Smooth muscle cell (in vitro differentiated cells): Measurements from ENCODE around the gene RREB1. TPM values are rescaled to one million over a fixed set of nuclear protein-coding genes. Genes with fewer than 3 reads are reported as not detected.

Experiments used
- DNase-seq: peaks from one replicate; lab custom pipeline; 2025; ENCODE audit not compliant: unreplicated experiment; lab: John Stamatoyannopoulos, UW
- H2AFZ ChIP-seq: fragments of 200-600 bp; sonication (generic); 2 replicates; pipeline ENCODE4 v1.6.0; 2016; ENCODE audit warnings: antibody characterized with exemption, low read depth, mild to moderate bottlenecking
- H3F3A ChIP-seq: fragments of 200-600 bp; sonication (generic); 2 replicates; pipeline ENCODE4 v1.6.0; 2017; ENCODE audit warnings: antibody characterized with exemption, low read depth
- H3K27ac ChIP-seq: fragments of 200-600 bp; sonication (generic); 2 replicates; pipeline ENCODE4 v1.5.1; 2016; ENCODE audit warnings: low read depth, mild to moderate bottlenecking
- H3K27me3 ChIP-seq: fragments of 200-600 bp; sonication (generic); 2 replicates; pipeline ENCODE4 v1.6.1; 2016; ENCODE audit warnings: low read depth, mild to moderate bottlenecking
- H3K36me3 ChIP-seq: fragments of 200-600 bp; sonication (generic); 2 replicates; pipeline ENCODE4 v1.5.1; 2016; ENCODE audit warnings: low read depth
- H3K4me1 ChIP-seq: fragments of 200-600 bp; sonication (generic); 2 replicates; pipeline ENCODE4 v1.5.1; 2016; ENCODE audit warnings: low read depth
- H3K4me2 ChIP-seq: fragments of 200-600 bp; sonication (generic); 2 replicates; pipeline ENCODE4 v1.6.0; 2016; ENCODE audit warnings: mild to moderate bottlenecking
- H3K4me3 ChIP-seq: fragments of 200-600 bp; sonication (generic); 2 replicates; pipeline ENCODE4 v1.5.1; 2016; ENCODE audit warnings: mild to moderate bottlenecking
- H3K79me2 ChIP-seq: fragments of 200-600 bp; sonication (generic); 2 replicates; pipeline ENCODE4 v1.6.0; 2016; ENCODE audit warnings: low read depth, mild to moderate bottlenecking
- H3K9ac ChIP-seq: fragments of 200-600 bp; sonication (generic); 2 replicates; pipeline ENCODE4 v1.6.0; 2016; ENCODE audit warnings: low read depth
- H3K9me3 ChIP-seq: fragments of 200-600 bp; sonication (generic); replicated peaks from 2 replicates; pipeline ENCODE4 v1.5.1; 2016; ENCODE audit warnings: low read depth
- H4K20me1 ChIP-seq: fragments of 200-600 bp; sonication (generic); 2 replicates; pipeline ENCODE4 v1.6.0; 2016; ENCODE audit warnings: low read depth
- CTCF ChIP-seq: fragments of 200-600 bp; sonication (generic); IDR thresholded peaks from 2 replicates; pipeline ENCODE4 v1.5.1; 2017; ENCODE audit warnings: borderline replicate concordance, mild to moderate bottlenecking, antibody characterized with exemption; ENCODE audit not compliant: insufficient read depth, poor library complexity, severe bottlenecking
- WGBS: methylation state at CpG from one replicate; pipeline ENCODE4 v1.1.7; 2016; ENCODE audit warnings: low lambda C conversion rate; 5-methylcytosine and 5-hydroxymethylcytosine counted together
- polyA plus RNA-seq: library from polyadenylated mRNA; unstranded; fragments of >200 nt; fragmentation: Nextera tagmentation; extraction: Ambion mirVana; gene quantifications from 2 replicates; pipeline ENCODE4 v1.2.1, GENCODE V29; 2016
- total RNA-seq: library from RNA; depleted of rRNA; stranded (reverse); fragments of >200 nt; gene quantifications from 2 replicates; pipeline ENCODE4 v1.2.3, GENCODE V29; 2014

The RREB1 gene
- total and polyA plus RNA-seq, 2 experiments from 2014 or later: 13.2 to 26.1 TPM

- no peak overlapping the region for H2AFZ ChIP-seq
- no peak for DNase-seq
- peaks cover 63% of the 10 kb centered on the region for H4K20me1 ChIP-seq
- no peaks in the 10 kb centered on the region for H3K4me1 ChIP-seq
- no peak overlapping the region for H3K4me3 ChIP-seq
- peaks cover 22% of the 10 kb centered on the region for H3K79me2 ChIP-seq
- H3K36me3 ChIP-seq: peaks cover 17% of the 10 kb centered on the region
- H3K27me3 ChIP-seq: no peaks in the 10 kb centered on the region
- H3K9me3 ChIP-seq: no peaks in the 10 kb centered on the region
- WGBS: 98% methylated on average over 2 of the region's 2 CpGs
- H3K4me2 ChIP-seq: no peak overlapping the region
- H3K9ac ChIP-seq: no peak overlapping the region
- no peak for TF ChIP-seq CTCF
- no peaks in the 10 kb centered on the region for H3F3A ChIP-seq
- H3K27ac ChIP-seq: no peak overlapping the region
These were observed 83.0 kb downstream of the RREB1 start for GRCh38 chr6:7190791-7191190.

GRCh38 chr6:7193122-7193521, 85.4 kb downstream of the RREB1 start:
- no peak overlapping the region for H3K27ac ChIP-seq
- WGBS: 100% methylated on average over 2 of the region's 2 CpGs
- H3K27me3 ChIP-seq: no peaks in the 10 kb centered on the region
- H3K4me1 ChIP-seq: no peaks in the 10 kb centered on the region
- H2AFZ ChIP-seq: no peak overlapping the region
- TF ChIP-seq CTCF: no peak
- DNase-seq: no peak
- H3F3A ChIP-seq: no peaks in the 10 kb centered on the region
- H4K20me1 ChIP-seq: peaks cover 63% of the 10 kb centered on the region
- H3K9me3 ChIP-seq: no peaks in the 10 kb centered on the region
- no peak overlapping the region for H3K9ac ChIP-seq
- H3K4me2 ChIP-seq: no peak overlapping the region
- H3K36me3 ChIP-seq: peaks cover 17% of the 10 kb centered on the region
- no peak overlapping the region for H3K4me3 ChIP-seq
- peaks cover 24% of the 10 kb centered on the region for H3K79me2 ChIP-seq

GRCh38 chr6:7194657-7195056, 86.9 kb downstream of the RREB1 start:
- H3K4me2 ChIP-seq: no peak overlapping the region
- no peaks in the 10 kb centered on the region for H3F3A ChIP-seq
- peaks cover 75% of the 10 kb centered on the region for H4K20me1 ChIP-seq
- H3K27me3 ChIP-seq: no peaks in the 10 kb centered on the region
- no peaks in the 10 kb centered on the region for H3K9me3 ChIP-seq
- 88% methylated on average over 3 of the region's 3 CpGs for WGBS
- no peak overlapping the region for H3K4me3 ChIP-seq
- no peak overlapping the region for H3K9ac ChIP-seq
- DNase-seq: no peak
- no peak for TF ChIP-seq CTCF
- peaks cover 24% of the 10 kb centered on the region for H3K79me2 ChIP-seq
- H2AFZ ChIP-seq: no peak overlapping the region
- H3K4me1 ChIP-seq: no peaks in the 10 kb centered on the region
- H3K36me3 ChIP-seq: peaks cover 14% of the 10 kb centered on the region
- H3K27ac ChIP-seq: no peak overlapping the region

- no peaks in the 10 kb centered on the region for H3K4me1 ChIP-seq
- no peak for DNase-seq
- 92% methylated on average over 9 of the region's 9 CpGs for WGBS
- H3K36me3 ChIP-seq: peaks cover 9% of the 10 kb centered on the region
- peaks cover 18% of the 10 kb centered on the region for H3K79me2 ChIP-seq
- H3K4me2 ChIP-seq: no peak overlapping the region
- no peaks in the 10 kb centered on the region for H3K27me3 ChIP-seq
- H2AFZ ChIP-seq: no peak overlapping the region
- no peak for TF ChIP-seq CTCF
- H3K9me3 ChIP-seq: no peaks in the 10 kb centered on the region
- no peak overlapping the region for H3K4me3 ChIP-seq
- H3K27ac ChIP-seq: no peak overlapping the region
- H3F3A ChIP-seq: no peaks in the 10 kb centered on the region
- peaks cover 78% of the 10 kb centered on the region for H4K20me1 ChIP-seq
- no peak overlapping the region for H3K9ac ChIP-seq
These were observed 87.7 kb downstream of the RREB1 start for GRCh38 chr6:7195339-7196018.
